SKM-1 (cell line): Measurements from ENCODE around the gene ETS1.

Experiments used
- DNase-seq: peaks from one replicate; lab custom pipeline; 2025; ENCODE audit not compliant: unreplicated experiment; lab: John Stamatoyannopoulos, UW

The ETS1 gene

GRCh38 chr11:128547946-128548648 is 39.3 kb downstream of the ETS1 start:
- peak; percentile 70 for DNase-seq

- DNase-seq: no peak
Measured at GRCh38 chr11:128546916-128547315, 40.4 kb downstream of the ETS1 start.

- no peak for DNase-seq
Measured at GRCh38 chr11:128544471-128545051, 42.8 kb downstream of the ETS1 start.

- no peak for DNase-seq
Measured at GRCh38 chr11:128540469-128540868, 46.9 kb downstream of the ETS1 start.

- no peak for DNase-seq
Measured at GRCh38 chr11:128536506-128536905, 50.9 kb downstream of the ETS1 start.

GRCh38 chr11:128535468-128536457 is 51.6 kb downstream of the ETS1 start:
- DNase-seq: no peak

- DNase-seq: no peak
Measured at GRCh38 chr11:128533472-128533871, 53.9 kb downstream of the ETS1 start.

- DNase-seq: no peak
Measured at GRCh38 chr11:128532572-128533091, 54.7 kb downstream of the ETS1 start.

- DNase-seq: no peak
Measured at GRCh38 chr11:128532016-128532571, 55.3 kb downstream of the ETS1 start.

- no peak for DNase-seq
Measured at GRCh38 chr11:128531588-128531987, 55.8 kb downstream of the ETS1 start.

GRCh38 chr11:128530118-128531074 is 57.0 kb downstream of the ETS1 start:
- DNase-seq: no peak

GRCh38 chr11:128528294-128528693 is 59.1 kb downstream of the ETS1 start:
- no peak for DNase-seq

GRCh38 chr11:128527046-128527445 is 60.3 kb downstream of the ETS1 start:
- no peak for DNase-seq

GRCh38 chr11:128525411-128526243 is 61.7 kb downstream of the ETS1 start:
- no peak for DNase-seq

GRCh38 chr11:128524172-128524571 is 63.2 kb downstream of the ETS1 start:
- DNase-seq: no peak

- no peak for DNase-seq
Measured at GRCh38 chr11:128523641-128524040, 63.7 kb downstream of the ETS1 start.

GRCh38 chr11:128522943-128523518 is 64.3 kb downstream of the ETS1 start:
- DNase-seq: peak; percentile 24

- DNase-seq: peak; percentile 87
Measured at GRCh38 chr11:128522055-128522942, 65.1 kb downstream of the ETS1 start.
